DMS 273 (cell line): ENCODE measurements around the gene ZNF132.
A peak's percentile ranks its signal among the peaks of the same experiment; 100 is the strongest.
"Not testable (repeated sequence)": the region's sequence is repeated elsewhere in the genome, so short reads cannot be mapped to it uniquely, and the experiment has no call there.

Experiments
- DNase-seq: peaks from one replicate; lab custom pipeline; 2025; ENCODE audit not compliant: unreplicated experiment; lab: John Stamatoyannopoulos, UW

The ZNF132 gene

GRCh38 chr19:58408152-58409009, 31.6 kb downstream of the ZNF132 start, which contains the start of gene ZNF584:
TSS of gene ZNF584 (plus strand) at chr19:58408649. CDS start at chr19:58409148, 499 bp downstream.
- peak; percentile 99 for DNase-seq

- peak; percentile 57 for DNase-seq
Observed at GRCh38 chr19:58407658-58408151, 32.2 kb downstream of the ZNF132 start.

DNA sequence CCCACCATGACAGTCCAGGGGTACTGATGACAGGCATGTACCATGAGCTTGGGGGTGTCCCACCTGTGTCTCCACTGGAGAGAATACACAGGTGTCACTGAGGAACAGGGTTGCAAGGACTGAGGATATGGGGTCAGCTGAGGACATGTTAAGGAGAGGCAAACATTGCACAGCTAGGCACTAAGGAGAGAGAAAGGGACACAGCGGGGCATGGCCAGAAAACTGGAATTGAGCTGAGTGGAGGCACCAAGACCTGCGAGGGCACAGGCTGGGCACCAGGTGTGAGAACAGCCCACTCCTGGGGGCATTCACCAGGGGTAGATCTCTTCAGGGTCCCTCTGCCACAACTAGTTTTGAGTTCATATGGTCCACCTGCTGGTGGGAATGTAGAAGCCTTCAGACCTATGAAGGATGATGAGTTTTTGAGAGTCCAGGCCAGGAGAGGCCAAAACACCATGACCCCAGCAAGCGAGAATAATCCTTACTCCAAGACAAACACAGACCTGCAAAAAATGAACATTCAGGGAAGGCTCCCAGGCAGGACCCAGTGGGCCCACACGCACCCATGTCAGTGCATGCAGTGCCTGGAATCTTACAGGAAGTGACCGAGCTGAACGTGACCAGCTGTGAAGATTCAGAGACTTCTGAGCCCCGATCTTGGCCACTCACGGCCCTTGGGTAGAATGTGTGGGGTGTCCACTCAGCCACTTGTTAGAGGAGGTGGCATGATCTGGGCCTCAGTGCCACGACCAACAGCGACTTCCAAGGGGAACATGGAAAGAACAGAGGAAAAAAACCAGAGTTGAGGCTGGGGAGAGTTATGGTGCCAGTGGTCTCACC, 32.9 kb downstream of the ZNF132 start:
- peak; percentile 48 for DNase-seq

GRCh38 chr19:58403920-58404478, 36.0 kb downstream of the ZNF132 start:
- not testable (repeated sequence) for DNase-seq

DNA sequence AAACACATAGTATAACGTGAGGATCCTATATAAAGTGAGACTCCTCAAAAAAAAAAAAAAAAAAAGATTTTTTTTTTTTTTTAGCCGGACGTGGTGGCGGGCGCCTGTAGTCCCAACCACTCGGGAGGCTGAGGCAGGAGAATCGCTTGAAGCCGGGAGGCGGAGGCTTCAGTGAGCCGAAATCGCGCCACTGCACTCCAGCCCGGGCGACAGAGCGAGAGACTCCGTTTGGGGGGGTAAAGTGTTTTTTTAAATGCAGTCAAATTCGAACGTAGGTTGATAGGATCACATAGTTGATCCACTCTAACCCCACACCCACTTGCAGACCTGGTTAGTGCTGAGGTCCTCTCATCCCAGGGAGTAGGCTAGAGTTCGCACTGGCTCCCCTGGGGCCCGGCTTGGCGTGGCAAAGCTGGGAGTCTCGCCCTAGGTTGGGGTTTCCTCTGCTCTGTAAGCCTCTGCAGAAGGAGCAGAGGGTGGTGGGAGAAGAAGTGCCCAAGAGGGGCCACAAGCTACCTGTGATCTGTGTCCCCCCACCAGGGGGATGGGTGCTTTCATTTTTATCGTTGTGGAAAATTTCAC, 38.0 kb downstream of the ZNF132 start:
- peak; percentile 39 for DNase-seq

DNA sequence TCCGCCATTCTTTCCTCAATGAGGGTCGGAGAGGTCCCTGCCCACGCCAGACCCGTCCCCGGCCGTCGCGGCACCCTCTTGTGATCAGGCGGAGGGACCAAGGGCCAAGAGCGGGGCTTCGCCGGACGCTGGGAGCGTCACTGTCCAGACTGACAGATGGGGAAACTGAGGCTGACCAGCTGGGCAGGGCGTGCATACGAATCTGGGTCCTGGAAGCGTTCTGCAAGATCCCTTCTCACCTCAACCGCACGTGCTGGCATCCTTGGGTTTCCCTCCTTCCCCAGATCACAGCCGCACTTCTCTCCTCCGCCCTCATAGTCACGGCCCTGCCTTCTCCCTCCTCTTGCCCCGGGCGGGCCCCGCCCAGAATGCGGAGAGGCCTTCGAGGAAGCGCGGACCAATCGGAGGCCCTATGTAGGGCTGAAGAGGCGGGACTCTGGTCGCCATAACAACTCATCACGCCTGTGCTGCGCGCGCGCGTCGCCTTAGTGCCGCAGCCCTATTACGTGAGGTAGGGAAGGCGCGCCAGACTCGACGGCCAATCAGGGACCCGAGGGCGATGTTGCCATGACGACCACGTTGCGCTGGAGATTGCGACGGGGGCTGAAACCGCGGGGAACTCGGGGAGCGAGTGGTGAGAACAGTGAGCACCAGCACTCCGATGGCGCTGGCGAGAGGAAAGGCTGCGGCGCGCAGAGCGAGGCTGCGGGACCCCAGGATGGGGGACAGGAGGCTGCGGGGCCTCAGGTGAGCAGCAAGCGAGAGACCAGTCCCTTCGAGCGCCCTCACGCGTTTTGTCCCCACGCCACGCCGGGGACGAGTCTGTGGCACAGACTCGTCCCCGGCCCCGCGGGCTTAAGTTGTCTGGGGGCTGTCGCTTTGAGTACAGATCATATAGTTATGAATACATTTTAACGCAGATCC, 38.8 kb downstream of the ZNF132 start:
- peak; percentile 100 for DNase-seq

- peak; percentile 46 for DNase-seq
Observed at GRCh38 chr19:58400316-58400915, 39.5 kb downstream of the ZNF132 start.

DNA sequence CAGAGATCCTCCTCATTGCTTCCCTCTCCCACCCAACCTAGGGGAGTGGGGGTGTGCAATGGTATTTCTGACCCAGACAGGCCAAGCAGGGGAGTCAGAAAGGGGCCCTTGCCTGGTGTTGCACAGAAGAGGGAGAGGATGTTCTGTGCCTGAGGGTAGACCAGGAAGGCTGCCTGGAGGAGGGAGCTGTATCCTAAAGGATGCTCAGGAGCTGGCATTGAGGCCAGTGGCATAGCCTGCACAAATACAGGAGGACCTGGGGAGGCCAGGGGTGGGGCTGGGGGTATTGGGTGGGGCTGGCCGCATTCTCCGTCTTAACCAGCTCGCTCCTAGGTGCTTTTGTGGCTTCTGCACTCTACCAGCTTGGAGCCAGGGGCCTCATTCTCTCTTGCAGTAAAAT, 40.0 kb downstream of the ZNF132 start:
- no peak for DNase-seq

DNA sequence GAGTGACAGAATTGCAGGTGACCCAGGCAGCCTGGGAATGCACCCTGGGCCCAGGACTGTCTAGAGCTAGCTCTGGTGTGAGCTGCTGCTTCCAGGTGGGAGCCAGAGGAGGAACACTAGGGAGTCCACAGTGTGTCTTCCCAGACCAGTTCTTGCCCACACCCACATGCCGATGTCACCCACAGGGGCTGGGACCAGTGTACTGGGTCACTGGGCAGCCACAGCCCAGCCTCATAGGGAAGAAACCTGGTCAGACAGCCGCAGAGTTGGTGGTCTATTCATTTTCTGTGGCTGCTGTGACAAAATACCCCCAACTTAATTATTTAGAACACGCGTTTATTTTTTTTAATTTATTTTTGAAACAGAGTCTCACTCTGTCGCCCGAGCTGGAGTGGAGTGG, 41.4 kb downstream of the ZNF132 start:
- DNase-seq = no peak

- DNase-seq = peak; percentile 53
Observed at GRCh38 chr19:58398087-58398486, 41.9 kb downstream of the ZNF132 start.

- DNase-seq = peak; percentile 91
Observed at GRCh38 chr19:58397533-58398037, 42.4 kb downstream of the ZNF132 start.

DNA sequence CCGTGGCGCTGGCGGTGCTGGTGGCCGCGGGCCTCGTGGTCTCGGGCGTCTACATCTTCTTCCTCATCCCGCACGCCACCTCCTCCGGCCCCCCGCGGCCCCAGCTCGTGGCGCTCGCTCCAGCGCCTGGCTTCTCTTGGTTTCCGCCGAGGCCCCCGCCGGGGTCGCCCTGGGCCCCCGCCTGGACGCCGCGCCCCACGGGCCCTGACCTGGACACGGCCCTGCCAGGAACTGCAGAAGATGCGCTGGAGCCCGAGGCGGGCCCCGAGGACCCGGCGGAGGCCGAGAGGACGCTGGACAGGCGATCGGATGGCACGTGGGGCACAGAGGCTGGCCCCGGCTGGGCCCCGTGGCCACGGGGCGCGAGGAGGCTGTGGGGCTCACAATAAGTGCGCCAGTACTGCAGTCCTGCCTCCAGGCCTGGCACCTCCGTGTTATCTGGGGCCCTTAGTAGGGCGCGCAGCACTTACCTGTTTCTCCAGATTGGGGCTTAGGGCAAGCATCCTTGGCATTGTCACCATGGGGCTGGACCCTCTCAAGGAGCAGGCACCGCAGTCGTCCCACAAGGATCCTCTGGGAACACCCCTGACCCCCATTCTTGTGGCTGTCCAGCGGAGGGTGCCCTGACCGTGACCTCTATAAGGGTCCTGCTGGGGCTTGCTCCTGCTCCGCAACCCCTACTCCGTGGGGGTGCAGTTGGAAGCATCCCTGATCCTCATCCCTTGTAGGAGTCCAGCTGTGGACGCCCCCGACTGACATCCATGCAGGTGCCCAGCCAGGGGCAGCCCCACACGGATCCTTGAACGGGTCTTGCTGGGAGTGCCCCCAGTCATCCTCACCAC, 43.0 kb downstream of the ZNF132 start:
- DNase-seq = no peak

DNA sequence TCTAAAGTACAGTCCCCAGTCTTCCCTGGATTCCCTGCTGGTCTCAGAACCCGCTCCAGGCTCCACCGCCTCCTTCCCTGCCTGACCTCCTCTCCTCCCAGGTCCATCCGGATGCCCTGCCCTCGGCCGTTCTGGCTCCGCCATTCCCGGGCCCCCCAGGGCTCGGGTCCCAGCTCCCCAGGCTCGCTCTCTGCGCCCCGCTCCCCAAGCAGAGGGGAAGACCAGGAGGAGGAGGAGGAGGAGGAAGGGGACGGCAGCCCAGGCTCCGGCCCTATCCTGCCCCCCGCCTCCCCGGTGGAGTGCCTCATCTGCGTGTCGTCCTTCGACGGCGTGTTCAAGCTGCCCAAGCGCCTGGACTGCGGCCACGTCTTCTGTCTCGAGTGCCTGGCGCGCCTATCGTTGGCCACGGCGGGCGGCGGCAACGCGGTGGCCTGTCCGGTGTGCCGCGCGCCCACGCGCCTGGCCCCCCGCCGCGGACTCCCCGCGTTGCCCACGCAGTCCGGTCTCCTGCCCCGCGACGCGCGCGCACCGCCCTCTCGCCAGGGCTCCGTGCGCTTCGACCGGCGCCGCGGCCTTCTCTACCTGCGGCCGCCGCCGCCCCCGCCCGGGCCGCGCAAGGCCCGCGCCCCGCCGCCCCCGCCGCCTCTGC, 43.9 kb downstream of the ZNF132 start:
- peak; percentile 77 for DNase-seq

GRCh38 chr19:58395220-58395978, 44.6 kb downstream of the ZNF132 start, which contains the start of gene RNF225:
TSS of gene RNF225 (plus strand) at chr19:58395656. CDS start at chr19:58396090, 434 bp downstream.
- peak; percentile 83 for DNase-seq

DNA sequence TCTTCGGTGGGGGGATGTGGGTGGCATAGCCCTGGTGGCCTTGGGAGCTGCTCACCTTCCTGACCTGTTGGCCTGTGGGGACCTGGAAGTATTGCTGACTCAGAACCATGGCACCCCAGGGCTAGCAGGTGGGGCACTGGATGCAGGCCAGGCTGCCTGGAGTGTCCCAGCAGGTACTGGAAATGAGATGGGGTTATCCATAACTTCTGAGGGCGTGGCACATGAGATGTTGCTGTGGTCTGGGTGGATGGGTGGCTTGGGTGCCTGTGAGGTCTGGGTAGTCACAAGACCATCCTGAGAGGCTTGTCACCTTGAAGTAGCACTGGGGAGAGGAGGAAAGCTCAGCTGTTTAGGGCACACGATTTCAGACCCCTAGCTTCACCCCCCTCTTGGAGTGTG, 45.1 kb downstream of the ZNF132 start:
- DNase-seq = peak; percentile 73

- no peak for DNase-seq
Observed at GRCh38 chr19:58393725-58394033, 46.3 kb downstream of the ZNF132 start.
